Activated CD4-positive, alpha-beta T cell treated with anti-CD3 and anti-CD28 coated beads for 48 hours (primary cell): ENCODE results near the gene LIMCH1.

Experiments used
- DNase-seq: peaks from one replicate; pipeline ENCODE4 v3.0.0-alpha.2; 2020

Gene LIMCH1

DNA sequence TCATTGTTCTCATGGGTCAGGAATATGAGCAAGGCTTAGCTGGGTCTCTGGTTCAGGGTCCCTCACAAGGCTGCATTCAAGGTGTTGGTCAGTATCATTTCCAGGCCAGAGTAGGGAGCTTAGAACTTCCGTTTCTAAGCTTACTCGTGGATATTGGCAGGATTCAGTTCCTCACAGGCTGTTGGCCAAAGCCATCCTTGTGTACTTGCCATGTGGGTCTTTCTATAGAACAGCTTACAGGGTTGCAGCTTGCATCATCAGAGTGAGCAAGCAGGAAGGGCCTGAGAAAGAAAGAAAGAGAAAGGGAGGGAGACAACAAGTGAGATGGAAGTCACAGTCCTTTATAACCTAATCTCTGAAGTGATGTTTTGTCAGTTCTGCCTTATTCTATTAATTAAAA, 5.1 kb upstream of the LIMCH1 start:
- no peak for DNase-seq

DNA sequence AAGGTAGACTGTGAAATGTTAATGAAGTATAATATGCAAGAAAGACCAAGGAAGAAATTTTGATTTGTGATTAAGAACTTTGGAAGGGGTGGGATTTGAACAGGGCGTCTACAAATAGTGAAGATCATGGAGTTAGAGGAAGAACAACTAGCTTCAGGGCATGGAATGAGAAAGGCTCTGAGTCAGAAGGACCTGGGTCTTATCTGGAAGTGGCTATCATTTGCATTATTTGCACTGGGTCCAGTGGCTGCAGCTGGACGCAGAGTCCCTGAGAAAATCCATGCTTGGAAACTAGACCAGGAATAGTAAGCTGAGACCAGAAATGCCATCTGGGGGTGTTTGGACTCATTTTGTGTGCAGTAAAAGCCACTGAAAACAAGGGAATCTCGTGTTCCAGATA, 4.3 kb upstream of the LIMCH1 start:
- no peak for DNase-seq

DNA sequence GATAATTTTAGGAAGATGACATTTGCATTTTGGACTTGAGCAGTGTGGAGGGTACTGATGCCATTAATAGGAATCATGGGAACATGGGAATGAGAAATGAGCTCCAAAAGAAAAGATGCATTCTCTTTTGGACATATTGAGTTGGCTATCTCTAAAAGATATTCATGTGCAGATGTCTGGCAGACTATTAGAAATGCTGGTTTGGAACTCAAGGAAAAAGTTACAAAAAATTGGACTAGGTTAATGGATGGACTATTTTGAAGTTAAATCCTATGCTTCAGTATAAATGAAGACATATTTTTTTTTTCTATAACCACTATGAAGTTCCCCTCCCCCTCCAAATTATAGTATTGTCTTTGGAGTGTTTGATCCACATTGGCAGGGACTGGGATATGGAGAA, 3.6 kb upstream of the LIMCH1 start:
- DNase-seq, result no peak

DNA sequence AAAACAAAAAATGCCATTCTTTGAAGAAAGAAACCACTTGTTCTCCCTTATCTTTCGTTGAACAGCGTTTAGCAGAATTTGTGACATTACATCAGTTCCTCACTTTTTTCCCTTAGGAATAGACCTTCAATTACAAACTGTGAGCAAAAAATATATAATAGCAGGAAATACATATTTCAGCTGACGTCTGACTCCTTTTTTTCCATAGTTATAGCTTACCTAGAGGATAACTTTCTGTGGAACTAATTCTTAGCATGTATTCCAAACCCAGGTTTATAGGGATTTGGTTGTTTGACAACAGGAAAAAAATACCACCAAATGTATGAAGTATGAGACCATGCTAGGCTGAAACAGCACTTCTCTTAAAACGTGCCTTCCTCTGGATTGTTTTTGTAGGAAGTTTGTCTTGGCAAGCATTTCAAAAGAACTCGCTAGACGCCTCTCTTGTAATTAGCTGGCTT, 2.0 kb upstream of the LIMCH1 start:
- no peak for DNase-seq

DNA sequence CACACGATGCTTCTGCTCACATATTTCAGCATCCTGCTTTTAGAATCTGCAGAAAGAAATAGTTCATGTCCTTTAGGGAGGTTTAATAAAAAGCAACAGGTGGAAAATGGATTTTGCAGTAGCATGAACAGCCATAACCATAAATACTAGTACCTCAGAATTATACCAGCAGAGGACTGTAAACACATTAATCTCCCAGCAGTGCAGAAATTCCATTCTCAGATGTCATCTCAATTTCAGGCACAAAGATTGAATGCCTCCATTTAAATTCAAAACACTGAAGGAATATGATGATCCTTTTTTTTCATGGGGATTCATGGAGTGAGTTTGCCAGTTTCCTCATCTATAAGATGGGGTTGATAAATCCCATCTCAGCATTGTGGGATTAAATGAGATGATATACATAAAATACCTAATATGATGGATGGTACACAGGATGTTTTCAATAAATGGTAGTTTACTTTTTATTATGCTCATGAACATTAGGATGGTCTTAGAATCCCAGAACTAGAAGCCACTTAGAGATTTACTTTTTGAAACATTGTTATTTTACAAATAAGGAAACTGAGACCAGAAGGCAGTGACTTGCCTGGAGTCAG, 566 bp upstream of the LIMCH1 start:
- no peak for DNase-seq

- DNase-seq, result no peak
These were observed 1.0 kb downstream of the LIMCH1 start for GRCh38 chr4:41538887-41539498.

GRCh38 chr4:41539711-41540110, 1.8 kb downstream of the LIMCH1 start:
- no peak for DNase-seq

GRCh38 chr4:41540687-41541086, 2.7 kb downstream of the LIMCH1 start:
- DNase-seq, result no peak

DNA sequence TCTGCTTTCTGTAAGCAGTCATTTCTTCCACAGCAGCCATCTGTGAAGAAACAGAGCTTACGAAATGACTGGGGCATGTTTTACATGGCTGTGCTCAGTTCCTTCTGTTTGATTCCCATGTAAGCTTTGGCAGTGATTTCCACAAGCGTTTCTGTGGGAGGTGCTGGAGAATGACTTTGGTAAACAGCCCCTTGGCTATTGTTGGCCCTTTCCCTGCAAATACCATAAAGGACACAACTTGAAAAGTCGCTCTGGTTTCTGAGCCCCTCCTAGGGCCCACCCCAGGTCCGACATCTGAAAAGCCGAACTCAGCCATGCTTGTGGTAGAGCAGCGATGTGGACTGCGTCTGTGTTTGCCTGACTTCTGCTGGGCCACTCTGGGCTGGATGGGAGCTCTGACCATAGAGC, 3.7 kb downstream of the LIMCH1 start:
- DNase-seq, result no peak

GRCh38 chr4:41542526-41543275, 4.7 kb downstream of the LIMCH1 start:
- DNase-seq, result no peak

DNA sequence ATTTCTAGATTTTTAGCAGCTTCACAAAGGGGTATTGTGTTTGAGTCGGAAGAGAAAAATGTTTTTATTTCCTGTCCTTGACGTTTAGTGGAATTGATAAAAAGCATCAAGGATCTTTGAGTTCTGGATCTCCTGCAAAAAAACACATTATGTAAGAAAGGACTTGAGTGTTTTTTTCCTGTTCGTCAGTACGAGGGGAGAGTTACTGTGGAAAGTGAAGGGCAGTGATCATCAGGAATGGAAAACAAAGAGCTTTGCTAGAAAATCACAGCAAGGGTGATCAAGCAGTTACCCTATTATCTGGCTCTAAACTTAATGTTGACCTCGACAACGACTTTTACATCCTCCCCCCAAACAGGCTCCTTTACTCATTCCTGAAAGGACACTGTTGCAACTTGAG, 7.3 kb downstream of the LIMCH1 start:
- DNase-seq, result no peak

- DNase-seq, result no peak
These were observed 8.7 kb downstream of the LIMCH1 start for GRCh38 chr4:41546638-41547037.

GRCh38 chr4:41548305-41548880, 10.4 kb downstream of the LIMCH1 start:
- DNase-seq, result no peak

GRCh38 chr4:41549478-41549877, 11.5 kb downstream of the LIMCH1 start:
- DNase-seq, result no peak

GRCh38 chr4:41550308-41550707, 12.4 kb downstream of the LIMCH1 start:
- DNase-seq, result no peak

DNA sequence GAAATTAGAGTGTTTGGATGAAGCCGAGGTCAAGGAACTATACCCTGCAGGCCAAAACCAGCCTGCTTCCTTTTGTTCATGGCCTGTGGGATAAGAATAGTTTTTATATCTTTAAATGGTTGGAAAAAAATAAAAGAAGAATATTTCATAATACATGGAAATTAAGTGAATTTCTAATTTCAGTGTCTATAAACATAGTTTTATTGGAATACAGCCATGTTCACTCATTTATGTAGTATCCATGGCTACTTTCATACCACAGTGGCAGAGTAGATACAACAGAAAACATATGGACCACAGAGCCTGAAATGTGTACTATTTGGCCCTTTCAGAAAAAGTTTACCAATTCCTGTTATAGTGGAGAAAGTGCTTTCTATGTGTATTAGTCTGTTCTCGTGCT, 13.6 kb downstream of the LIMCH1 start:
- no peak for DNase-seq

DNA sequence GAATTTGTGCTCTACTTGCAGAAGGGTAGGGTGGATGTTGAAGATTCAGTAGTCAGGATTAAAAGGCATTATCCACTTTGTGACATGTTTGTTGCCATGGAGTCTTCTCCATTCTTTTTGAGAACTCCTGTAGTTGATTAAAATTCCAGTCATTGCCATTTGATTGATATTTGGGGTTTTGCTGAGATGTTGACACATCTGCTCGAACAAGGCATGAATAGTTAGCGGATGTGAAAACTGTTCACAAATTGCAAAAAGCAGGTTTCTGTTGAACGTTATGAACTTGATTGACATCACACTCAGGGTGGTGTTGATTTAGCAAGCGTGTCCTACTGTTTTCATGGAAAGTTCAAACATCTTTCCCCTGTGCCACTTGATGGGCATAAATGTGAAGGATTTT, 16.9 kb downstream of the LIMCH1 start:
- no peak for DNase-seq

- no peak for DNase-seq
These were observed 18.6 kb downstream of the LIMCH1 start for GRCh38 chr4:41556526-41556925.

DNA sequence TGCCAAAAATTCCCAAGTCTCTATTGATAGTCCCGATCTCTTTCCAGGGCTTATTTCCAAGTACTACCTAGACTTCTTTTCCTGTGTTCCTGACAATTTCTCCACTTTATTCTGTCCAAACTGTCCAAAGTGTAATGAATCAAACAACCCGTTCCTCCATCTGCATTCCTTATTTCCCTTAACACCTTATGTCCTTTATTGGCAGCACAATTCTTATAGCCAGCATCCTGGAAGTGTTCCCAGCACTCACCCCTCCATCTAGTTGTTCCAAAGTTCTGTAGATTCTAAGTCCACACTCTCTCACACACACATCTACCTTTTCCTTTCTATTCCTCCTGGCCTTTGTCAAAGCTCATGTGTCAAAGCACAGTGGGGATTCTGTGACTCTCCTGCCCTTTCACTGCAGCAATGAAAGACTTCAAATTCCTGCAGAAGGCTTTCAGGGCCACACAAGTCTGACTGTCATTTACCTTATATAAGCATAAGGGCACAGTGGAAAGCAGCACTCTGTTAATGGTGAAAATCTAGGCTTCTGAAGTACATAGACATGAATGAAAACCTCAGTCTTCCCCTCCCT, 22.1 kb downstream of the LIMCH1 start:
- no peak for DNase-seq

DNA sequence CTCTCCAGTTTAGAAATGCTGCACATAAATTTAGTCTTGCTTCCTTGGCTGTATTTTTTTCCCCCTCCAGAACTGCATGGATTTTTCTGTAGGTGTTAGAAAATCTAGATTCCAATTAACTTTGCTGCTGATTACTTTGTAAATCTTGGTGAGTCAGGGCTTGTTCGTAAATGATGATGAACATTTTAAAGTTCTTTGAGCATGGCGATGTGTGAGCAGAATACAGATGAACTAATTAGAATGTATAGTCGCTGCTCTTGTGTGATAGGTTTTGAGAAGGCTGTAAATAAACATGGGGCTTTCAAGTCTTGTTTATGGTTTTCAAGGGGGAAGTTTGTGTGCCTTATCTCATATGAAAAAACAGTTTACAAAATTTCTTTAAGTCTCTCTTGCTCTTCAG, 23.3 kb downstream of the LIMCH1 start:
- DNase-seq, result no peak

GRCh38 chr4:41567186-41567585, 29.2 kb downstream of the LIMCH1 start:
- no peak for DNase-seq

DNA sequence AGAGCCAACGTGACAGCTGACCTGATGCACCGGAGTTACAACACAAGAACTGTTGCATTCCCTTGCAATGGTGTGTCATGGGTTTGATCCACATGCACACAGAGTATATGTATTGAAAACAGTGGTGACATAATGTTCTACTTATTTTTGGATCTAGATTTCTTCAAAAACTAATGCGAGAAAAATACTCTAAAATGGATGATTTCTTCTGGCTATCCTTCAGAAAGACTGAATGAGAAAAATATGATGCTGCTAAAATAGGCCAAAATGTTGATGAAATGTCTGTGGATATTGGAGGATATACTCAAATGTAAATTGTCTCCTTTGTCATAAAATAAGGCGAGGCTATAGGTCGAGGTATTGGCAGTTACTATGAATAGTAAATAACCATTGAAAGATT, 30.4 kb downstream of the LIMCH1 start:
- DNase-seq, result no peak

- no peak for DNase-seq
These were observed 32.0 kb downstream of the LIMCH1 start for GRCh38 chr4:41569961-41570360.

DNA sequence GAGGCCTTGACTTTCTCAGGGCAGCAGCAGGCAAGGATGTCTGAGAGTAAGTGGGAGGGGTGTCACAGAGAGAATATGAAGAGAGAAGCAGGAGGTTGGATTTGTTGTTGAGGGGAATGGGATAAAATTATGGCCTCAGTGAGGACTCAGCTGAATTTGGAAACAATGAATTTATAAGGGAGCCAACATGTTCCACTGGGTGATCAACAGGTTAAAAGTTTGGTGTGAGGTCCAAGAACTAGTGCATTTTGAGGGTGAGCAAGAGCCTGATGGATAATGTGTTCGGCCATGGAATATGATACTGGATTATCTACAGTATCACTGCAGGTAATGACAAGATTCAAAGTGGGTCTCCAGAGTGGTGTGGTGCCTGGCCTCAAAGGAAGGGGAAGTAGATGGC, 33.5 kb downstream of the LIMCH1 start:
- DNase-seq, result no peak
